ENCODE data around the gene PPP2R2D.
"Not testable (repeated sequence)": the region's sequence is repeated elsewhere in the genome, so short reads cannot be mapped to it uniquely, and the experiment has no call there.

PPP2R2D gene

GRCh38 chr10:131983780-131984179 is 83.0 kb downstream of the PPP2R2D start:
- no peak overlapping the region for H3K4me3 ChIP-seq (ENCODE audit: low read length, poor library complexity, severe bottlenecking)
- H3K36me3 ChIP-seq (ENCODE audit: insufficient read depth, low read length), result no peaks in the 10 kb centered on the region
- no peaks in the 10 kb centered on the region for H3K27me3 ChIP-seq (ENCODE audit: insufficient read depth, low read length, poor library complexity, severe bottlenecking)
- TF ChIP-seq CTCF (conservative IDR thresholded peaks at IDR 0.05; ENCODE audit: low read length) (no peak), EZH2phosphoT487 (IDR thresholded peaks at IDR 0.05; ENCODE audit: borderline replicate concordance) (no peak)
- no peaks in the 10 kb centered on the region for H4K20me1 ChIP-seq (ENCODE audit: insufficient read depth, low read length, poor library complexity, severe bottlenecking)
- H3K4me1 ChIP-seq (ENCODE audit: insufficient read depth, low read length, poor library complexity, severe bottlenecking), result no peaks in the 10 kb centered on the region
- H3K4me2 ChIP-seq (ENCODE audit: low read depth, low read length, poor library complexity, severe bottlenecking), result no peak overlapping the region
- H3K9ac ChIP-seq (ENCODE audit: low read depth, low read length, poor library complexity, severe bottlenecking), result no peak overlapping the region
- H3K9me2 ChIP-seq (replicated peaks; ENCODE audit: low read depth, low read length), result no peaks in the 10 kb centered on the region
- no peaks in the 10 kb centered on the region for H3K9me3 ChIP-seq (ENCODE audit: insufficient read depth, low read depth, low read length)
- no peaks in the 10 kb centered on the region for H3F3A ChIP-seq (ENCODE audit: low read depth)
- H2AFZ ChIP-seq (ENCODE audit: low read length), result no peak overlapping the region
- no peaks in the 10 kb centered on the region for H3K79me2 ChIP-seq (ENCODE audit: insufficient read depth, low read length)

- not testable (repeated sequence) for H3K4me1 ChIP-seq (ENCODE audit: insufficient read depth, low read length, poor library complexity, severe bottlenecking); H3K9ac ChIP-seq (ENCODE audit: low read depth, low read length, poor library complexity, severe bottlenecking); H3K36me3 ChIP-seq (ENCODE audit: insufficient read depth, low read length); H3K4me3 ChIP-seq (ENCODE audit: low read length, poor library complexity, severe bottlenecking); H2AFZ ChIP-seq (ENCODE audit: low read length); H4K20me1 ChIP-seq (ENCODE audit: insufficient read depth, low read length, poor library complexity, severe bottlenecking); H3F3A ChIP-seq (ENCODE audit: low read depth); H3K4me2 ChIP-seq (ENCODE audit: low read depth, low read length, poor library complexity, severe bottlenecking); H3K79me2 ChIP-seq (ENCODE audit: insufficient read depth, low read length); H3K9me3 ChIP-seq (ENCODE audit: insufficient read depth, low read depth, low read length); H3K9me2 ChIP-seq (replicated peaks; ENCODE audit: low read depth, low read length); H3K27me3 ChIP-seq (ENCODE audit: insufficient read depth, low read length, poor library complexity, severe bottlenecking)
Observed at GRCh38 chr10:131986851-131987250, 86.0 kb downstream of the PPP2R2D start.

GRCh38 chr10:131987301-131987700 is 86.5 kb downstream of the PPP2R2D start:
- not testable (repeated sequence) for H2AFZ ChIP-seq (ENCODE audit: low read length); H3K79me2 ChIP-seq (ENCODE audit: insufficient read depth, low read length); H3K9me2 ChIP-seq (replicated peaks; ENCODE audit: low read depth, low read length); H3K9me3 ChIP-seq (ENCODE audit: insufficient read depth, low read depth, low read length); H4K20me1 ChIP-seq (ENCODE audit: insufficient read depth, low read length, poor library complexity, severe bottlenecking); H3K4me2 ChIP-seq (ENCODE audit: low read depth, low read length, poor library complexity, severe bottlenecking); H3K4me3 ChIP-seq (ENCODE audit: low read length, poor library complexity, severe bottlenecking); H3F3A ChIP-seq (ENCODE audit: low read depth); H3K27me3 ChIP-seq (ENCODE audit: insufficient read depth, low read length, poor library complexity, severe bottlenecking); H3K36me3 ChIP-seq (ENCODE audit: insufficient read depth, low read length); H3K9ac ChIP-seq (ENCODE audit: low read depth, low read length, poor library complexity, severe bottlenecking); H3K4me1 ChIP-seq (ENCODE audit: insufficient read depth, low read length, poor library complexity, severe bottlenecking)

- not testable (repeated sequence) for H3K79me2 ChIP-seq (ENCODE audit: insufficient read depth, low read length); H2AFZ ChIP-seq (ENCODE audit: low read length); H3K4me1 ChIP-seq (ENCODE audit: insufficient read depth, low read length, poor library complexity, severe bottlenecking); H3K4me2 ChIP-seq (ENCODE audit: low read depth, low read length, poor library complexity, severe bottlenecking); H3K4me3 ChIP-seq (ENCODE audit: low read length, poor library complexity, severe bottlenecking); H3K36me3 ChIP-seq (ENCODE audit: insufficient read depth, low read length); H3F3A ChIP-seq (ENCODE audit: low read depth); H3K9me2 ChIP-seq (replicated peaks; ENCODE audit: low read depth, low read length); H3K27me3 ChIP-seq (ENCODE audit: insufficient read depth, low read length, poor library complexity, severe bottlenecking); H3K9me3 ChIP-seq (ENCODE audit: insufficient read depth, low read depth, low read length); H4K20me1 ChIP-seq (ENCODE audit: insufficient read depth, low read length, poor library complexity, severe bottlenecking); H3K9ac ChIP-seq (ENCODE audit: low read depth, low read length, poor library complexity, severe bottlenecking)
Observed at GRCh38 chr10:131987786-131988185, 87.0 kb downstream of the PPP2R2D start.

- Histone ChIP-seq H3K4me1 (ENCODE audit: insufficient read depth, low read length, poor library complexity, severe bottlenecking) (no peaks in the 10 kb centered on the region), H3K4me3 (ENCODE audit: low read length, poor library complexity, severe bottlenecking) (no peak overlapping the region), H3K9ac (ENCODE audit: low read depth, low read length, poor library complexity, severe bottlenecking) (no peak overlapping the region), H3K79me2 (ENCODE audit: insufficient read depth, low read length) (no peaks in the 10 kb centered on the region), H3F3A (ENCODE audit: low read depth) (no peaks in the 10 kb centered on the region), H4K20me1 (ENCODE audit: insufficient read depth, low read length, poor library complexity, severe bottlenecking) (no peaks in the 10 kb centered on the region), H3K9me2 (replicated peaks; ENCODE audit: low read depth, low read length) (no peaks in the 10 kb centered on the region), H3K4me2 (ENCODE audit: low read depth, low read length, poor library complexity, severe bottlenecking) (no peak overlapping the region), H2AFZ (ENCODE audit: low read length) (no peak overlapping the region), H3K27me3 (ENCODE audit: insufficient read depth, low read length, poor library complexity, severe bottlenecking) (no peaks in the 10 kb centered on the region), H3K36me3 (ENCODE audit: insufficient read depth, low read length) (no peaks in the 10 kb centered on the region), H3K9me3 (ENCODE audit: insufficient read depth, low read depth, low read length) (no peaks in the 10 kb centered on the region)
- TF ChIP-seq CTCF (conservative IDR thresholded peaks at IDR 0.05; ENCODE audit: low read length), result no peak
- TF ChIP-seq EZH2phosphoT487 (IDR thresholded peaks at IDR 0.05; ENCODE audit: borderline replicate concordance), result no peak
Observed at GRCh38 chr10:131991726-131992125, 90.9 kb downstream of the PPP2R2D start.
